Measurements from ENCODE around the gene CRY2.
A peak's percentile ranks its signal among the peaks of the same experiment; 100 is the strongest.

CRY2 gene

DNA sequence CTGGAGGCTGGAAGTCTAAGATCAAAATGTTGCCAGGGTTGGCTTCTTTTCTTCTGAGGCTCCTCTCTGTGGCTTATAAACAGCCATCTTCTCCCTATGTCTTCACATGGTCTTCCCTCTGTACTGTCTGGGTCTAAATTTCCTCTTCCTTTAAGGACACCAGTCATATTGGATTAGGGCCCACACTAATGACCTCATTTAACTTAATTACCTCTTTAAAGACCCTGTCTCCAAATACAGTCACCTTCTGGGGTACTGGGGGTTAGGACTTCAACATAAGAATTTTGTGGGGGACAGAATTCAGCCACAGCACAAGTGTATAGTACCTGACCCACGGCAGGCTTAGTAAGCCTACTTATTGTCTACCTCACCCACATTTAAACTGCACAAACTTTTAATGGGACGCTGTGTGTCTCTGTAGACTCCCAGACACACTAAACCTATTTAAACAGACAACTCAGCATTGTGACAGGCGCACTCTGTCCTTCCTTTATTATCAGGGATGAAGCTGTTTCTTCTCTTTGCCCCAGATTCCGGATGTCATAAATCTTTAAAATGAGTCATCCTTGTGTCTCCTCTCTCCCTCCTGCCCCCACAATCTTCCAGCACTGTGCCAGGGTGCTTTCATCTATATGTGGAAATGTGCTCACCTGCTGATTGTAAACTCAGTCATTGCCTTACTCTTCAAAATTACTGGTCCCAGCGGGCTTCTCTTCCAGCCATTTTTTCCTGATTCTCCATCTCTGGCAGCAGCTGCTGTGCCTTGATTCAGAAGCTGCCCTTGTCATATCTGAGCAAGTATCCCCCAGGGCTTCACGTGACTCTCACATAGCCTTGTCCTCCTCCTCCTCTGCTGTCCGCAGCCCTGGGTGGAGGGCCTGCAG is 32.8 kb downstream of the CRY2 start:
- peak; percentile 27 for DNase-seq (ENCODE audit: low read depth)

DNA sequence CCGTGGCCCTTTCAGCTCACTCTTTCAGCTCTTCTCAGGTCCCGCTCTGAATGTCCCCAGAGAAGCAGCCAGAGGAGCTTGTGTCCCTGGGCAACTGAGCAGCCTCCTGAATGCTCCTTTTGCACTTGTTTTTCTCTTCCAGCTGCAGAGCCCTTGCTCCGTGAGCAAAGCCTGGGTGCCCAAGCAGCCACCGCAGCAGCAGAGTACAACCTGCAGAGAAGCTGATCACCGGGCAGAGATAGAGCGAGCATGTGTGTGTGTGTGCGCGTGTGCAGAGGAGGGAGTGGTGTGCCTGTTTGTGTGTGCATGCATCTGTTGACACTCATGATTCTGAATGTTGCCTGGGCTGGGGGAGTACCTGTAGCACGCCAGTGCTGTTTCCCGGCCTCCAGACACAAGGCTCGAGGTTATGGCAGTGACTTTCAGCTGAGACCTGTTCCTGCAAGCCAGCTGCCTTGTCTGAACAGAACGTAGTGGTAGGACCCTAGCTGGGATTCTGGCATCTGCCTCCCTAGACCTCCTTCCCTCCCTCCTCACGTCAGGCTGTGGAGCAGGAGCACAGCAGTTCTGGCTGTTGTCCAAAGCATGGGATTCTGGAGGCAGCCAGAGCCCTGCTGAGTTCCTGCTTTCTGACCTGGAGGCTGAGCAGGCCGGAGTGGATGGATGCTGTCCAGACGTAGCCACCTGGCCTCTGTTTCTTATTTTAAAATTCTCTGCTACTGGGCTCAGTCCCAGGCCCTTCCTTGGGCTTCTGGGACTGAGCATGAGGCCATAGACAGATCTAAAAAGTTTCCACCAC is 33.7 kb downstream of the CRY2 start:
- DNase-seq (ENCODE audit: low read depth): no peak

DNA sequence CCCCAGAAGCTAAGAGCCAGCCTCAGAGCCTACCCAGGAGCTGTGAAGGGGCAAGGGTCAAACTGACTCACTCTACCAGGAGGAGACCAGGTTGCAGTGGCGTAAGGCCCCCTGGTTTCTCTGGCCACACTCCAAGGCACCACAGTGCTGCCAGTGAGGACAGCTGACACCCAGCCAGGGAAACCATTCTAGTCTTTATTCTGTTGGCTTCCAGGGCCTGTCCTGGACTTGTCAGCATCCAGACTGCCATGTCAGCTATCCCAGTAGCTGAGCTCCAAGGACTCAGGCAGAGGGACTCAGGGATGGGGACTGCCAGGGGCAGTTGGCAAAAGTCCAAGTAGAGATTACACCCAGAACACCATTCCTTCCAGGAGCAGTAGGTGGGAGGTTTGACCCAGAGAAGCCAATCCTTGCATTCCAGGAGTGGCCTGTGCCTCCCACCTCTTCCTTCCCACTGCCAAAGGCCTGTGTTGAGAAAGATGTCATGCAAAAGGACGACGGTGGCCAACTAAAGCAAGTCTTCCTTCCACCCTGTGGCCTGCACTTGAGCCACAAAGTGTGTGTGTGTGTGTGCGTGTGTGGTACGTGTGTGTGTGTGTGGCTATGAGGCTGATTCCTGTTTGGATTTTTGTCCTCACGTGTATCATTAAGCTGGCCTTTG is 34.6 kb downstream of the CRY2 start:
- DNase-seq (ENCODE audit: low read depth): no peak

DNA sequence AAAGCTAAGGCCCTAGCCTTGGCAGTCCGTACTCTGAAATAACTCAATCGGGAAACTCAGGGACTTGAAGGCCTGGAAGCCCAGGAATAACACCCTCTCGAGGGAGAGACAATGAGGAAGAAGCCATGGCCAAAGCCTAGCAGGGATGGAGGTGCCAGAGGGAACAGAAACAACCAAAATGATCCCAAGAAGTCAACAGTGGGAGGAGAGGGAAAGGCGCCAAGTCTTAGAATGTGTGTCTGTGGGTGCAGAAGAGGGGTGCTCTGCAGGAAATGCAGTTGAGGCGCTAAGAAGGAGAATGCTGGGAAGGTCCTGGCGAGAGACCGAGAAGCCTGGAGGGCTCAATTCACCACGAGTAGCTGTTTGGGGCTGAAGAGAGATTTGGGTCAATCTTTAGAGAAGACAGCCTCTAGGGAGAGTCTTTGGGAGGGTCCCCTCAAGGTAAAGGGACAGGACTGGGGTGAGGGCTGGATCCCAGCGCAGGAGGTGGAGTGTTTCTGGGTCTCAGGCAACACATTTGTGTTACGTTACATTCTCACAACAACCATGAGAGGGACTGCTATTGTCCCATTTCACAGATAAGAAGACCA is 37.4 kb downstream of the CRY2 start:
- no peak for DNase-seq (ENCODE audit: low read depth)

DNA sequence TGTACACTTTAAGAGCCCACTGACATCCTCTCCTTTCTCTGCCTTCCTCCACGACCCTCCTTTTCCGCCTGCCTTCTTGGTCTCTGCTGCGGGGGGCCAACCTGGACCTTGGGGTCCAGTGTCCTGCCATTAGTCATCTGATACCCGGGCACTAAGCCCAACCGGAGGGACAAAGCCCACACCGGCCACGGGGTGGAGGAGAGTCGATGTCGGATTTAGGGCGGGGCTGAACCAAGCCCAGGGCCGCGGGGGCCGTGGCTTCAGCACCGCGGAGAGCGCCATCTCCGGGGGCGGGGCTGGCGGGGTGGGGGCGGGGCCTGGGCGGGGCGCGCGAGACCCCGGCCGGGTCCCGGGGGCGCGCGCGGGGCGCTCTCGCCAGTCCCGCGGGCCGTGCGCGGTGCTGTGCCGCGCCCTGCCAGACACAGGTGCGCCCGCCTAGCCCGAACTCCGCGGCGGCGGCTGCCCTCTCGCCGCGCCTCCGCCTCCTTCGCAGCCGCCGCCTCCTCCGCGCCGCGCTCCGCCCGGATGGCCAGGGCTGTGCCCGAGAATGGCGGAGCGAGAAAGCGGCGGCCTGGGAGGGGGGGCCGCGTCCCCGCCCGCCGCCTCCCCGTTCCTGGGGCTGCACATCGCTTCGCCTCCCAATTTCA is 38.1 kb downstream of the CRY2 start, which contains the start of gene MAPK8IP1:
MAPK8IP1 (plus strand) TSS at position 378 of the 647 bp plus-strand sequence; CDS start at position 548, 170 bp downstream.
- peak; percentile 18 for DNase-seq (ENCODE audit: low read depth)

DNA sequence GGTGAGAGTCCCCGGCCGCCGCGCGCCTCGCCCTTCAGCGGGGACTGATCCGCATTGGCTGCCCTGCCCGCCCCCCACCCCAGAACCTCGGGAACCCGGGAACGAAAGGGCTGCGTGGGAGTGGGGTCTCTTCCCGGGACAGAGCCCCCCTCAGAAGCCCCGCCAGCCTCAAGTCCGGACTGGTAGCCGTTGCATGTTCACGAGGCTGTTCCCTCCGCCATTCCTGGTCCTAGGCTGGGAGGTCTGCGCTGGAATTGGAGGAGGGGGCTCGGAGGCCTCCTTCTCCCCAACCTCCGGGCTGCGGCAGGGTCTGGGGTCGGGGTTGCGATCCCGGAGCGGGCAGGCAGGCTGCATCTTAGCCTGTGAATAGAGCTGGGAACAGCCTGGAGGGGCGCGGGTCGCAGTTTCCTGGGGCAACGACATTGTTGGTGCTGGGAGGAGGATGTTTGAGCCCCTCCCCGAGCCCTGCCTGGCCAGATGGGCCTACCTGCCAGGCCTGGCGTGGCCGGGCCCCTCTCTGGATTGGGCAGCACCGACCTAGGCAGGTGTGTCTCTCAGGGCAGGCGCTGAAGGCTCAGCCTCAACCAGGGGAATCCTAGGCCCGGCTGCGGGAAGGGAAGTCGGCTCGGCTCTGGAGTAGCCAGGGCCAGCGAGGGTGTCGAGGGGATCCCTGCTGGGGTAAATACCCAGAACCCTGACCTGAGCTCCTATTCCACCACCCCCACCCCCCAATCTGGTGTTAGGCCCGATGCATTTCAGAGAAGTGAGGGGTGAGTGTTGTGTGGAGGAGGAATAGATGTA is 38.8 kb downstream of the CRY2 start:
- DNase-seq (ENCODE audit: low read depth): no peak

DNA sequence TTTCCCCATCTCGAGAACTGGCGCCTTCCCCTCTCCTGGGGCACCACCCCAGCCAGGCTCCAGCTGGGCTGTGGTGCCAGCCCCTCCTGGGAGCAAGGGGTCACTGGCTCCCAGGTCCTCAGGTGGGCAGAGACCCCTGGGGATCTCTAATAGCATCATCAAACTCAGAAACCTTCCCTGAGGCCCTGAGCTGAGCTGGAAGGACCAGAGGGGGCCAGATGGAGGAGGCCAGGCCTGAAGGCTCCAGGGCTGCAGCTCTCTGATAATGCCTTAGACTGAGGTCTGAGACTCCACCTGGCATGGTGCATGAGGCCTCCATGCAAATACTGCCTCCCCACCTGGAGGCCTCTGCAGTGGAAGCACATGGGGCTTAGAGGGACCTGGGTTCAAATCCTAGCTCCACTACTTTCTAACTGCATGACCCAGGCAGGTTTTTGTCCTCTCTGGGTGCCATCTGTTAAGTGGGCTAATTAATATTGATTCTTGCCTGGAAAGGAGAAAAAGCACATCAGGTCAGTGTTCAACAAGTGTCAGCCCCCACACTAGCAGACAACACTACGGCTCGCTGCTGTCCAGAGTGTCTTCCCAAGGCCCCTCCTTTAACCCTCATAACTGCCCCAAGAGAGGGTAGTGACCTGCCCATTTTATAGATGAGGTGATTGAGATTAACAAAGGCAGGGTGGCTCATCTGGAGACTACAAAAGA is 39.7 kb downstream of the CRY2 start:
- no peak for DNase-seq (ENCODE audit: low read depth)

DNA sequence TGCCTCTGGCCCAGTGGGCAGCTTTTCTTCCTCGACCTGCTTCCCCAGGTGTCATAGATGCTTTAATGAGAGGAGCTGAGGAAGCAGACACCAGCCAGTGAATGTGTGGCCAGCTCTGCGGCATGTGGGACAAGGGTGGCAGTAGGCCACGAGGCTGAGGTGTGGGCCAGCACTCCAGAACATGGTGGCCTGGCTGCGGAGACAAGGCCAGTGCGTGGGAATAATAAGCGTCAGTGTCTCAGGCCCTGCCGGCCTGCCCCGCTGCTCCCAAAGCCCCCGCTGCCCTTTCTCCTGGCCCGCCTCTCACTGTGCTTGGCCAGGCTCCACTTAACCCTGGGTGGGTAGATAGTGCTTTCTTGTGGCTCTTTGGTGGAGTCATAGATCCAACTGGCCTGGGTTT is 40.3 kb downstream of the CRY2 start:
- no peak for DNase-seq (ENCODE audit: low read depth)

DNA sequence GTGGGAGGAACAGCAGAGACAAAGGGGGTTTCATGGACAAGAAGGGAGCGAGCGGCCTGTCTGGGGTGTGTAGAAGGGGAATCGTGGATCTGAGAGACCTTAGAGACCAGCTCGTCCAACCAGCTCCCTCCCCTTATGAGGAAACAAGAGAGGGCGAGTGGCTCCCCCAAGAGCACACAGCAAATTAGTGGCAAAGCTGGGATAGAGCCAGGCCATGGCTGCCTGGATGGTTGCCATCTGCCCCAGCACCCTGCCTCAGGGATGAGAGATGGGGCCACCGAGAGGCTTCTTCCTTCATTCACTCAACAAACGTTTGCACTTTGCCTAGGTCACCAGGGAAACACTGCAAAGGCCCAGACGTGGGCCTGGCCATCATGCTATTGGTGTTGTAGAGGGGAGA is 42.3 kb downstream of the CRY2 start:
- DNase-seq (ENCODE audit: low read depth): no peak

DNA sequence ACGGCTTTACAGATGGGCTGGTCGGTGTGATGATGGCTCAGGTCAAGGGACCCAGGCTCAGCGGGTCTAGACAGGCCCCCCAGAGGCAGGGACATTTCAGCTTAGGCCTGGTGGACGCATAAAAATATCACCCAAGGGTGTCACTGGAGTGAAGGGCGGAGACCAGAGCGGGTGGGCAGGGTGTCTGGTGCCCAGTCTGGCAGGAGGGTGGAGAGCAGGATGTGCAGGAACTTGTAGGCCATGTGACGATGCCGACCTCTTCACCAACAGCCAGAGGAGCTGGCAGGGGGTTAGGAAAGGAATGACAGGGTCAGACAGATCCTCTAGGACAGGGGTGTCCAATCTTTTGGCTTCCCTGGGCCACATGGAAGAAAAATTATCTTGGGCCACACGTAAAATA is 42.7 kb downstream of the CRY2 start:
- DNase-seq (ENCODE audit: low read depth): no peak

DNA sequence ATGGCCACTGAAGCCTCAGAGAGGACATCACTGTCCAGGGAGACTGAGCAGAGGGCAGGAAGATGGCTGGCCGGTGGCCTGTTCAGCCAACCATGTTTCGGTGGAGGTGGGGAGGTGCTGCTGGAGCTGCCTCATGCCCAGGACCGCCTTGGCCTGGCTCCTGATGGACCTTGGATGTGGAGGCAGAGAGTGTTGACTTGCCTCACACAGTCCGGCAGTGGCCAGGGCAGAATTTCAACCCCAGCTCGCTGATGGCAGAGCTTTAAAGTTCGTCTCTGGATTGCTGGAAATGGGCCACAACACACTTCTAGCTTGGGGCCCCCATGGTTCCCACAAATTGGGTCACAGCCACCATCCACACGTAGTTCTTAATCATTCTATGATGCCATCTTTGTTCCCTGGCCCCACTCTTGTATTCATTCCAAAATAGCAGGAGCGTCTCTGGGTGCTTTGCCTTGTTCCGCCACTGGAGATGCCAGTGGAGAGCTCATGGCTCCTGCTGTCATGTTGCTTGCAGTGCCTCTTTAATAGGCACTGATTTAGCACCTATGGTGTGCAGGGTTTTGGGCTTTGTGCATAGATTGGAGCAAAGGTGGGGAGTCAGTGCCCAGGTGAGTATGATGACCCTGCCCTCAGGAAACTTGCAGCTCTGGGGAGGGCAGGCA is 43.7 kb downstream of the CRY2 start:
- no peak for DNase-seq (ENCODE audit: low read depth)

DNA sequence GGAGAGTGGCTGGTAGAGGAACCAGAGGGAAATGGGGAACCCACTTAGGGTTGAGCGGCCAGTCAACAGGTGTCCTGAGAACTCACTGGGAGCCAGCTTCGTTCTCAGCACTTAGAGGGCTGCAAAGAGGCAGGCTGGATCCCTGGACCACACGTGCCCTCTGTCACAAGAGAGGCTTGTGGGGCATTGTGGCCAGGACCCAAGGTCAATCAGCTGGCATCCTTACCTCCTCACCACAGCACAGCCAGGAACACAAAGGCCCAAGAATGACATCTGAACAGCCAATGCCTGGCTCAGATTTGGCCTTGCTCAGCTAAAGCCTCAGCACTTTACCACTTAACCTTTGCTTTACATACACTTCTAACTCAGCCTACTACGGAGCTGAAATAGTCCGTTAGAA is 45.6 kb downstream of the CRY2 start:
- DNase-seq (ENCODE audit: low read depth): no peak

DNA sequence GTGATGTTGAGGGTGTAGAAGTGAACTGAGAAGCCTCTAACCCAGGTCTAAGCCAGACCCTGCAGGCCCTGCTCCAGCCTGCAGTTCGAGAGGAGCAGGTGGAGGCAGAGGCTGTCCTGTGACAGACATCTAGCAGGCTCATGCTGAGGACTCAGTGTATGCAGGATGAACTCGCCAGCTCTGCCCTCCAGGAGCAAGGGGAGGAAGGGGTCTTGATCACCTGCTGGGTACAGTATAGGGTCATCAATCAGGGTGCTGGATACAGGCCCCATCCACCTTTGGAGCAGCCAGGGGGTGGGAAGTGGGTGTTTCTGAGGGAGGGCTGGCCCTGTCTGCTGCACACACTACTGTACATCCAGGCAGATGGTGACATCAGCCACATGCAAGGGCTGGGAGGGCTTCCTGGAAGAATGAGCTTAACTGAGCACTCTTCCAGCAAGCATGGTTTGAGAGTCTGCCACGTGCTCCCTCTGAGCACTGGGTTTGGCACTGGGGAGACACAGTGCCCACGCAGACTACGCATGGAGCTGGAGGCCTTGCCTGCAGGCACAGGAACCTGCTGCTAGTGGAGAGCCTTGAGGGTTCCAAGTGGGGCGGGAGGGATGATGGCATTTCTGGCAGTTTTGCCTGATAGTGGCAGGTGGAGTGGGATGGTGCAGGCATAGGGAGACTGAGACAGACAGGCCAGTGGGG is 47.4 kb downstream of the CRY2 start:
- no peak for DNase-seq (ENCODE audit: low read depth)

DNA sequence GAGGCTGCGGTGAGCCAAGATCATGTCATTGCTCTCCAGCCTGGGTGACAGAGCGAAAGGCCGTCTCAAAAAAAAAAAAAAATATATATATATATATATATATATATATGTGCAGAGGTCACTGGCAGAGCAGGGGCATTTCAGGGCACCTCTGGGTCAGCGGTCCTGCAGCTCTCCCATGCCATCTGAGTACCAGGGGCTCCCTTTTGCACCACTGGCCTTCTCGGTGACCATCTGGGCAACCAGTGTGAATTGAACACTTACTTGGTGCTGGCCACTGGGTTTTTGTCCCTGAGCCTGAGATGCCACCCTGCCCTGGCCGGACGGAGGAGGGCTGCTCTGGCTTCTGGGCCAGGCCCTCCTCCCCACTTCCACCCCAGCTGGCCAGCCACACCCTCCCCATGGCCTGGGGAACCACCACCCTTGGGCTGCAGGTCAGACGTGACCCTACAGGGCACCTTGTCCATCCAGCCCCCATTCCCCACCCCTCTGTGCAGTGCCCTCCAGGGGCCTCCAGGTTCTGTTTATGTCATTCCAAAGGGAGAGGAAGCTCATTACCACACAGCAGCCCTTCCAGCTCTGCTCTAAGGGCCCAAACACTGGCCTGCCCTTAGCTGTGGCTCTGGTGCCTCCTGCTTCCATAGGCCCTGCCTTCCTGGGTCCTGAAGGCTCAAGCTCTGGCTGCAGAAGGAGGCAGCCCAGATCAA is 48.4 kb downstream of the CRY2 start:
- no peak for DNase-seq (ENCODE audit: low read depth)

DNA sequence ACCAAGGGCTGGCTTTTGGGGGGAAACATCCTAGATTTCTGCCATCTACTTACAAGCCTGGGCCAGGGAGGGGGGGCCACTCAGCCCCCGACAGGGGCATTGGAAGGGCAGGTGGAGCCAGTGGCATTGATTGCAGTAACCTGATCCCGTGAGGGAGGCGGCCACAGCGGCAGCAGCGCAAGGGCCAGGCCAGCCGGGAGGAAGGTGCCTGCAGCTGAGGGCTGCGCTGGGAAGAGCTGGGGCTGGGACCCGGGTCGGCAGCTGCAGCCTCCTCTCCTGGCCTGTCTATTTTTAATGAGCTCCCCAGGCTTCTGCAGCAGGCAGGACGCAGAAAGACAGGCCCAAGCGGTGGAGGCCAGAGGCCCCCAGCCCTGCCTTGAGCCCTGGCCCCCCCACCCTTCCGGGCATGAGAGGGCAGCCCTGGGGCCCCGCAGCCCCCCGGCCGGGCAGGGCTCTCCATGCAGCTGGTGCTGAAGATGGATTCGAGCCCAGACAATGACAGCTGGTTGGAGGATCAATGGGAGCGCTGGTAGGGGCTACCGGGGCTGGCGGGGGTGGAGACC is 49.2 kb downstream of the CRY2 start:
- DNase-seq (ENCODE audit: low read depth): peak; percentile 12

DNA sequence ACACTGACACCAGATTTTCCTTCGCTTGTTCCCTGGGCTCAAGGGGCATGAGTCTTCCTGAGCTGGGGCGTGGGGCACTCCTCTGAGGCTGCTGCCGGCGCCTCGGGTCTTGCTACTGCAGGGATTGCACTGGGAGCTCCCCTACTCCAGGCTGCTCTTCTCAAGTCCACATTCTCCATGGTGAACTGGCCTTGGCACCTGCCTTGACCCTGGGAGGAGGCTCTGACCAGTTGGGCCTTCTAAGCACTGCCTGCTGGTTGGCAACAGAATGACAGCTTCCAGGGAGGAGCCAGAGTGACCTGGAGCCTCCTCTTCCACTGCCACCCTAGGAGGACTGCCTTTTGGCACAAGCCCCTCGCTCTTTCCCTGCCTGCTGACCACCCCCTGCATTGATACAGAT is 50.3 kb downstream of the CRY2 start:
- no peak for DNase-seq (ENCODE audit: low read depth)

DNA sequence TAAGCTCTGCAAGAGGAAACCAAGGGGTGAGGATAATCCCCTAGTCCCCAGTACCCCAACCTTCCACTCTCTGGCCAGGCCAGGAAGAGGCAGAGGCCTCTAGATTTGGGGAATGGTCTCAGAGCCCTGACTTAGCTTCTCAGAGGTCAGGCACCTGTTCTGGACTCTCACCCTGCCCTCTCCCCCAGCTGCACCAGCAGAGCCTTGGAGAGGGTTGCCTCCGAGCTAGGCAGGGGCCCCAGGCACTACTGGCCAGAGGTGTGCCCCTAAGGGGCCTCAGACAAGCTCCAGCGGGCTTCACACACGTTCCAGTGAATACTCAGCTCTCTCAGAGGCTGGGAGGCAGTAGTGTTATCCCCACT is 51.8 kb downstream of the CRY2 start:
- DNase-seq (ENCODE audit: low read depth): no peak

Data from iris pigment epithelial cell (primary cell).